HG02938 (cell line): ENCODE measurements around the gene NBPF9.
"Not testable (repeated sequence)": the region's sequence is repeated elsewhere in the genome, so short reads cannot be mapped to it uniquely, and the experiment has no call there.

ENCODE experiments used
- ATAC-seq: cut with Tn5 transposase; IDR thresholded peaks from one replicate; pipeline ENCODE4 v1.9.1; 2021; ENCODE audit warnings: mild to moderate bottlenecking, moderate library complexity; ENCODE audit not compliant: unreplicated experiment

NBPF9 gene

GRCh38 chr1:149103109-149104081 lies at the start of gene NBPF9:
Gene NBPF9, minus strand, starts transcription at chr1:149103551. Its CDS starts 21,412 bp downstream, at chr1:149082139.
- ATAC-seq, result peak; percentile 62

GRCh38 chr1:149149909-149150308 lies 46.6 kb upstream of the NBPF9 start:
- not testable (repeated sequence) for ATAC-seq

- ATAC-seq, result not testable (repeated sequence)
Measured at GRCh38 chr1:149137585-149137984, 34.2 kb upstream of the NBPF9 start.

GRCh38 chr1:149130938-149131337 lies 27.6 kb upstream of the NBPF9 start:
- ATAC-seq, result not testable (repeated sequence)

GRCh38 chr1:149129245-149129644 lies 25.9 kb upstream of the NBPF9 start:
- ATAC-seq, result not testable (repeated sequence)

- not testable (repeated sequence) for ATAC-seq
Measured at GRCh38 chr1:149126555-149127145, 23.3 kb upstream of the NBPF9 start.

GRCh38 chr1:149123948-149124926 lies 20.9 kb upstream of the NBPF9 start:
- ATAC-seq, result not testable (repeated sequence)

- not testable (repeated sequence) for ATAC-seq
Measured at GRCh38 chr1:149112828-149113227, 9.5 kb upstream of the NBPF9 start.

GRCh38 chr1:149110343-149110742 lies 7.0 kb upstream of the NBPF9 start:
- not testable (repeated sequence) for ATAC-seq

- not testable (repeated sequence) for ATAC-seq
Measured at GRCh38 chr1:149102574-149102973, 777 bp downstream of the NBPF9 start.

- ATAC-seq, result not testable (repeated sequence)
Measured at GRCh38 chr1:149098276-149098675, 5.1 kb downstream of the NBPF9 start.

- not testable (repeated sequence) for ATAC-seq
Measured at GRCh38 chr1:149093155-149093554, 10.2 kb downstream of the NBPF9 start.

- not testable (repeated sequence) for ATAC-seq
Measured at GRCh38 chr1:149075505-149076127, 27.7 kb downstream of the NBPF9 start.

- ATAC-seq, result not testable (repeated sequence)
Measured at GRCh38 chr1:149064611-149065010, 38.7 kb downstream of the NBPF9 start.

- not testable (repeated sequence) for ATAC-seq
Measured at GRCh38 chr1:149043056-149043455, 60.3 kb downstream of the NBPF9 start.

- not testable (repeated sequence) for ATAC-seq
Measured at GRCh38 chr1:149033916-149034315, 69.4 kb downstream of the NBPF9 start.

GRCh38 chr1:149024327-149024726 lies 79.0 kb downstream of the NBPF9 start:
- not testable (repeated sequence) for ATAC-seq

GRCh38 chr1:149018577-149018976 lies 84.8 kb downstream of the NBPF9 start:
- not testable (repeated sequence) for ATAC-seq

- not testable (repeated sequence) for ATAC-seq
Measured at GRCh38 chr1:149016626-149017025, 86.7 kb downstream of the NBPF9 start.

GRCh38 chr1:149015522-149015921 lies 87.8 kb downstream of the NBPF9 start:
- not testable (repeated sequence) for ATAC-seq
